Prostate gland (tissue), 2 donors: Measurements from ENCODE around the gene BDKRB2. TPM values are rescaled to one million over a fixed set of nuclear protein-coding genes. Genes with fewer than 3 reads are reported as not detected.

Experiments
- DNase-seq: peaks from one replicate; pipeline ENCODE4 v3.0.0-alpha.2; 2019; ENCODE audit warnings: low spot score
- H3K27ac ChIP-seq, 2 donors: fragments of 200-600 bp; sonication (generic); 2 replicates each; pipeline ENCODE4 v1.5.1; 2017 to 2019
- H3K27me3 ChIP-seq: fragments of 200-600 bp; sonication (generic); replicated peaks from 2 replicates; pipeline ENCODE4 v1.5.1; 2019; ENCODE audit not compliant: insufficient read depth
- H3K36me3 ChIP-seq, 2 donors: fragments of 200-600 bp; sonication (generic); 1 replicate in 1 of 2; 2 replicates in 1 of 2; pipeline versions ENCODE4 v1.5.1 to v1.8.1; 2017 to 2019
- H3K4me1 ChIP-seq: fragments of 200-600 bp; sonication (generic); replicated peaks from 2 replicates; pipeline ENCODE4 v1.5.1; 2019
- H3K4me3 ChIP-seq, 2 donors: fragments of 200-600 bp; sonication (generic); 2 replicates each; pipeline ENCODE4 v1.5.1; 2017 to 2019
- H3K9me3 ChIP-seq: fragments of 200-600 bp; sonication (generic); 2 replicates; pipeline ENCODE4 v1.5.1; 2017
- CTCF ChIP-seq, 4 experiments: fragments of 200-600 bp in 2 of 4; fragments of 450-650 bp in 2 of 4; sonication (generic) in 2 of 4; IDR thresholded peaks; 1 replicate in 3 of 4; 2 replicates in 1 of 4; pipeline ENCODE4 v1.5.1; 2016 to 2019; ENCODE audit warnings: antibody characterized with exemption in 4 of 4, mild to moderate bottlenecking in 2 of 4, moderate library complexity in 2 of 4
- POLR2A ChIP-seq: fragments of 450-650 bp; IDR thresholded peaks from one replicate; pipeline ENCODE4 v1.6.1; 2016; ENCODE audit warnings: antibody characterized with exemption, mild to moderate bottlenecking
- POLR2AphosphoS5 ChIP-seq: sonication (generic); formaldehyde crosslinking; IDR thresholded peaks from one replicate; pipeline ENCODE4 v1.6.1; 2017; ENCODE audit warnings: antibody characterized with exemption
- WGBS: methylation state at CpG from one replicate; pipeline ENCODE4 v1.1.5; 2018; 5-methylcytosine and 5-hydroxymethylcytosine counted together
- intact Hi-C: fragments of 100-400 bp; cut with DNase I; formaldehyde crosslinking; loops from one replicate; pipeline ENCODE4 v1.14.2; 2022
- total RNA-seq, 2 donors: library from RNA; depleted of rRNA; stranded (reverse); fragments of >200 nt; gene quantifications; one replicate each; pipeline ENCODE4 v1.1.0, GENCODE V29; 2016

BDKRB2 gene
- total RNA-seq, 2 donors from 2014 or later = 0.97 to 1.2 TPM

GRCh38 chr14:96270565-96271420 lies 66.2 kb downstream of the BDKRB2 start:
- Histone ChIP-seq H3K27ac (no peak overlapping the region), H3K27me3 (no peaks in the 10 kb centered on the region), H3K4me3 (no peak overlapping the region), H3K4me1 (no peaks in the 10 kb centered on the region), H3K9me3 (no peaks in the 10 kb centered on the region), H3K36me3 (no peaks in the 10 kb centered on the region)
- 93% methylated on average over 8 of the region's 8 CpGs for WGBS
- DNase-seq = no peak
- intact Hi-C loops = loop anchor here (10.0 kb wide), 1 partner anchor 706 kb away; no protein-coding TSS in a partner anchor
- no peak for TF ChIP-seq POLR2AphosphoS5
- no peak for TF ChIP-seq POLR2A
- no peak for TF ChIP-seq CTCF (IDR thresholded peaks at IDR 0.05)

GRCh38 chr14:96271421-96271762 lies 66.8 kb downstream of the BDKRB2 start:
- Histone ChIP-seq H3K4me3 (no peak overlapping the region), H3K36me3 (no peaks in the 10 kb centered on the region), H3K9me3 (no peaks in the 10 kb centered on the region), H3K27ac (no peak overlapping the region), H3K4me1 (no peaks in the 10 kb centered on the region), H3K27me3 (no peaks in the 10 kb centered on the region)
- no peak for TF ChIP-seq POLR2A
- no peak for TF ChIP-seq POLR2AphosphoS5
- intact Hi-C loops = loop anchor here (10.0 kb wide), 1 partner anchor 707 kb away; no protein-coding TSS in a partner anchor
- DNase-seq = no peak
- WGBS = 100% methylated on average over 1 of the region's 1 CpG

- H3K27ac ChIP-seq = no peak overlapping the region
- intact Hi-C loops = loop anchor here (10.0 kb wide), 1 partner anchor 708 kb away; no protein-coding TSS in a partner anchor
- H3K4me1 ChIP-seq = no peaks in the 10 kb centered on the region
- DNase-seq = no peak
- H3K9me3 ChIP-seq = no peaks in the 10 kb centered on the region
- no peaks in the 10 kb centered on the region for H3K36me3 ChIP-seq
- TF ChIP-seq POLR2A = no peak
- TF ChIP-seq CTCF (IDR thresholded peaks at IDR 0.05) = no peak
- no peak for TF ChIP-seq POLR2AphosphoS5
- no peaks in the 10 kb centered on the region for H3K27me3 ChIP-seq
- H3K4me3 ChIP-seq = no peak overlapping the region
- WGBS = 52% methylated on average over 3 of the region's 3 CpGs
Observed at GRCh38 chr14:96272777-96273473, 68.3 kb downstream of the BDKRB2 start.

GRCh38 chr14:96273629-96274028 lies 69.0 kb downstream of the BDKRB2 start:
- Histone ChIP-seq H3K27ac (no peak overlapping the region), H3K4me3 (no peak overlapping the region), H3K36me3 (no peaks in the 10 kb centered on the region), H3K27me3 (no peaks in the 10 kb centered on the region), H3K4me1 (no peaks in the 10 kb centered on the region), H3K9me3 (no peaks in the 10 kb centered on the region)
- intact Hi-C loops = loop anchor here (2.0 to 10.0 kb wide), 2 partner anchors 173 to 709 kb away; no protein-coding TSS in a partner anchor
- TF ChIP-seq POLR2A (no peak), CTCF (IDR thresholded peaks at IDR 0.05) (no peak), POLR2AphosphoS5 (no peak)
- DNase-seq = no peak
- 96% methylated on average over 5 of the region's 5 CpGs for WGBS

GRCh38 chr14:96274122-96274521 lies 69.5 kb downstream of the BDKRB2 start:
- no peak overlapping the region for H3K27ac ChIP-seq
- H3K4me3 ChIP-seq = no peak overlapping the region
- no peaks in the 10 kb centered on the region for H3K27me3 ChIP-seq
- no peak for DNase-seq
- TF ChIP-seq POLR2A = no peak
- TF ChIP-seq CTCF (IDR thresholded peaks at IDR 0.05) = no peak
- no peak for TF ChIP-seq POLR2AphosphoS5
- no peaks in the 10 kb centered on the region for H3K4me1 ChIP-seq
- H3K36me3 ChIP-seq = no peaks in the 10 kb centered on the region
- WGBS = 84% methylated on average over 5 of the region's 5 CpGs
- intact Hi-C loops = loop anchor here (2.0 to 10.0 kb wide), 2 partner anchors 173 to 709 kb away; no protein-coding TSS in a partner anchor
- H3K9me3 ChIP-seq = no peaks in the 10 kb centered on the region
